GM21447 (cell line): ENCODE measurements around the gene GALNT10.

Experiments
- ATAC-seq: cut with Tn5 transposase; IDR thresholded peaks from one replicate; pipeline ENCODE4 v1.9.1; 2021; ENCODE audit not compliant: unreplicated experiment

The GALNT10 gene

DNA sequence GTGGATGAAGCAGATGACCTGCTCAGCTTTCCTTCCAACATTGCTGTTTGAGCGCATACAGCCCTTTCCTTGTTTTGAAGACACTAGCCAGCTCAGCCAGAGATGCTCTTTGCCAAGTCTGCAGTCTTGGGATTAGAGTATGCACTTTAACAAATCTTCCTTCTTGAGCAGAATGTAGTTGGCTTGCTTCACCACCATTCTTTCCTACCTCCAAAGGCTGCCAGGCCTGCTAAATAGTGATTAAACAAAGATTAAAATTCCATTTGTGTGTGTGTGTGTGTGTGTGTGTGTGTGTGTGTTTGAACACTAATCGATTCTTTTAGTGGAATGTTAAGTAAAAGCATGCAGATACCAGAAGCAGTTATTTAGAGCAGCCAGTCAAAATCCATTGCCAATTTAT lies 97.6 kb downstream of the GALNT10 start:
- no peak for ATAC-seq

GRCh38 chr5:154291917-154292316 lies 101.4 kb downstream of the GALNT10 start:
- ATAC-seq, result no peak

DNA sequence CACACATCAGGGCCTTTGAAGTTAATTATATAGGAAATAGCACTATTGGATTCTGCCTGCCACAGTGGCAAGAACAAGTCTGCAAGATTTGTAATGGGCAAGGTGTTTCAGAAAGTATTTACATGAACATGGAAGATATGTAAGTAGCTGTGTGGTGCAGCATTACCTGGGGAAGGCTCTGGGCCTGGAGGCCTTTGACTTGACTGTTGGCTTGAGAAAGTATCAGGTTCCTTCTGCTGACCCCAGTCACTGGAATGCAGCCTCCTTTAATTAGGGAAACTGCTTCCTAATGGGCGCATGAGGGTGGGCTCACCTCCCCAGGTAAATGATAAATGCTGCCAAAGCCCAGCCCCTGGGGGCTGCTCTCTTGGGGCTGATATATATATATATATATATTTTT lies 102.7 kb downstream of the GALNT10 start:
- ATAC-seq, result no peak

GRCh38 chr5:154295551-154295950 lies 105.0 kb downstream of the GALNT10 start:
- ATAC-seq, result no peak

DNA sequence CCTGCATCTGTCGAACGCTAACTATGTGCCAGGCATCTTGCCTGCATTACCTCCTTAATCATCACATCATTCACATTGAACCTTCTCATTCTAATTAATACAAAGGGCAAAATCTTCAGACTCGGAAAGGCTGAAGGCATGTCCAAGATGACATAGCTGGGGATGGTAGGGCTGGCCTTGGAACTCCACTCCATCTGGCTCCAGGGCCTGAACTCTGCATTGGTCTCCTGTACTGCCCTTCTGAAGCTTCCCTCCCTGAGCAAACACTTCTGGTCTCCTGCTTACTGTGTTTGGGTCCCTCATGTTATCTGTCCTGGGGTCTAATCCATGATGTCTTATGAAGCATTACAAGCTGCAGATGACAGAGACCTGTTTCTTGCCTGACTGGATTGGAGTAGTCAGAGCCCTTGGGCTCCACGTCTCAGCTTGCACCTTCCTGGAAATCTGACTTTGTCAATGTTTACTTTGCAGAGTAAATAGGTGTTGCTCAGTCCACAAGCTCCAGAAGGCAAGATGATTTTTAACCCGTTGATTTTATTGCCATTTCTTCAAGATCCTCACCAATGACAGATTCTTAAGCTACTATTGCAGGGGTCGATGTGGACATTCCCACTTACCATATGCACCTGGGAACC lies 106.1 kb downstream of the GALNT10 start:
- no peak for ATAC-seq

GRCh38 chr5:154298065-154298464 lies 107.5 kb downstream of the GALNT10 start:
- ATAC-seq, result no peak

GRCh38 chr5:154300207-154300883 lies 109.8 kb downstream of the GALNT10 start:
- ATAC-seq, result no peak

GRCh38 chr5:154301726-154302125 lies 111.2 kb downstream of the GALNT10 start:
- no peak for ATAC-seq

DNA sequence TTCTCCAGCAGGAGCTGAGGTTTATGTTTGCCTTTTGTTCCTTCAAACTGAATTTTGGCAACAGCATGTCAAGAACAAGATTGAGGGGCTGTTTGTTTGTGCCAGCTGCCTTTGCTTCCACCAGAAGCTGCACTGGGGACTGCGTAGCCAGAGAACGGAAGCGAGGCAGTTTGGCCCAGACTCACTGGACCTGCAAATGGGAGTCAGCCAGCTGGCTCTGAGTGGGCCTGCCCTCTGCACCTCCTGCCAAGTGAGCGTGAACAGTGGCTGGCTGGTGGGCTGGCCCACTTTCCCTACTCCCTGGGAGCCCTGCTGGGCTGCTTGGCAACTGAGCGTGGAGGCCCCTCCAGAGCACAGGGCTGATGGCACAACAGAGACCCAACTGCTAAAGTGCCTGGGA lies 111.6 kb downstream of the GALNT10 start:
- no peak for ATAC-seq

DNA sequence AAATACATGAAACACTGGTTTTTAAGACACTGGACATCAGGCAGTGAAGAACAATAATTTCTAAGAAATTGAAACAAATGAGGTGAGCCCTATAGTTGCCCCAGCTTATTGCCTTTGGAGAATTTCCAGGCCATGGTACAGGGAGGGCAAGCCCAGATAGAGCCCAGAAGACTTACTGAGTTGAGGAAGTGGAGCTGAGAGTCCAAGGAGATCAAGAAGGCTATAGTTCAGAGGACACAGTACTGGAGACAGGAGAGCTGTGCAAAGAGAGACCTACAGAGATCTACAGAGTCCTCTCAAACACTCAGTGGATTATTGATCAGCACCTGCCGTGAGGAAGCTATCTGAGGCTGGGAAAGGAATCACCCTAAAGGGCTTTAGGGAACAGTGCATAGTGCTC lies 112.6 kb downstream of the GALNT10 start:
- ATAC-seq, result no peak

- no peak for ATAC-seq
Observed at GRCh38 chr5:154308443-154309370, 118.2 kb downstream of the GALNT10 start.

- no peak for ATAC-seq
Observed at GRCh38 chr5:154309371-154309745, 118.8 kb downstream of the GALNT10 start.

DNA sequence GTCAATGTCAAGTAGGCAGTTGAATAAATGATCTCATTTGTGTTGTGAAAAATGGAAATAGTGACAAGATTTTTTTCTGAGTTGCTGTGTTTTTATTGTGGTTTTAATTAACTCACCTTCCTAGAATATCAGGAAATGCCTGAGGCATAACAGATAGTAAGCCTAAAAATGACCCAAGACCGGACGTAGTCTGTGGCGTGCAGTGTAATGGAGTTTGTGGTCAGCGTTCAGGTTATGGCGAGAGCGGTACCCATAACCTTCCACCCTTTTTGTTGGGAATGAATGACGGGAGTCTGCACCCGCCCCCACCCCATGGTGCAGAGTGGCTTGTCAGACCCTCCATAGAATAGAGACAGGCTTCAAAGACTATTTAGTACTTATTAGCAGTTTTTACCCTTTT lies 119.3 kb downstream of the GALNT10 start:
- ATAC-seq, result no peak

DNA sequence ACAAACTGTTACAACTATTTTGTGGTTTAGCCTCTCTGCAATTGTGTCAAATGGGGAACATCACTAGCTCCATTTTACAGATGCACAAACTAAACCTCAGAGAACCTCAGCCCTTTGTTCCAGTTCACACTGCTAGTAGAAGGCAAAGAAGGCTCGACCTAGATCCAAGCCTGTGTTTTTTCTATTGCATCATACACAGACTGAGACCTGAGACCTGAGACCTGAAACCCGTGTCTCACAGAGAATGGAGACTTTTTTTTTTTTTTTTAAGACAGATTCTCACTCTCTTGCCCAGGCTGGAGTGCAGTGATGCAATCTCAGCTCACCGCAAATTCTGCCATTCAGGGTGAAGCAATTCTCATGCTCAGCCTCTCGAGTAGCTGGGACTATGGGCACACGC lies 120.8 kb downstream of the GALNT10 start:
- ATAC-seq, result no peak

GRCh38 chr5:154312000-154312399 lies 121.5 kb downstream of the GALNT10 start:
- no peak for ATAC-seq

DNA sequence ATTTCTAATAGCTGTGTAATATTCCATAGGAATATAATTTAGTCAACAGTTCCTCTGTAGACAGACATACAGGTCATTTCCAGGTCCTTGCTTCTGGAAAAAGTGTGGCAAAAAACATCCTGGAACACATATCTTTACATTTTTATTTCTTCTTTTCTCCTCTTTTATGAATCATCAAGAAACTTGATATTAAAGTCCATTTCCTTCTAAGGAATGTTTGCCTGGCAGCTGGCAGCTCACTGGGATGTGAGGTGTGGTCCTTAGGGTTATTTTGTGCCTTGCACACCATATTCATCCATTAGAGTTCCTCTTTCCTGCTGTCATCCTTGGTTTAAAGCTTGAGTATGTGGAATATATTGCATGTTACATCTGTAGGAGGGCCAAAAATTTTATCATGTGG lies 122.0 kb downstream of the GALNT10 start:
- ATAC-seq, result no peak

GRCh38 chr5:154313360-154314017 lies 123.0 kb downstream of the GALNT10 start:
- ATAC-seq, result no peak

DNA sequence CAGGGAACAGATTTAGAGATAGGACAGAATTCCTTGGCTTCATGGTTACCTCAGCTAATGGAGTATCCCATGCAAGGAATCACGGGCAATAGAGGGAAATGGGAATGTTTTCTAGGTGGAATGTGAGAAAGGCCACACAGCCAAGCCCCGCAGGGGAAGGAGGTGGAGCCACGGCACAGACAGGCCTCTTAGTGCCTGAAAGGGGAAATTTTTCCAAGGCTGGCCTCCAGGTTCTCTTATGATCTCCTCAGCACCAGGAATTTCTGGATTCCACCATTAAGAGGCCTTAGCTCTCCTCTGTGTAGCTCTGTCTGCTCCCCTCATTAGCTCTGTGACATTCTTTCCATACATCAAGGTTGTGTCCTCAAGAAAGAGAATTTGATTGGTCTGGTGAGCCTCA lies 124.7 kb downstream of the GALNT10 start:
- ATAC-seq, result no peak

DNA sequence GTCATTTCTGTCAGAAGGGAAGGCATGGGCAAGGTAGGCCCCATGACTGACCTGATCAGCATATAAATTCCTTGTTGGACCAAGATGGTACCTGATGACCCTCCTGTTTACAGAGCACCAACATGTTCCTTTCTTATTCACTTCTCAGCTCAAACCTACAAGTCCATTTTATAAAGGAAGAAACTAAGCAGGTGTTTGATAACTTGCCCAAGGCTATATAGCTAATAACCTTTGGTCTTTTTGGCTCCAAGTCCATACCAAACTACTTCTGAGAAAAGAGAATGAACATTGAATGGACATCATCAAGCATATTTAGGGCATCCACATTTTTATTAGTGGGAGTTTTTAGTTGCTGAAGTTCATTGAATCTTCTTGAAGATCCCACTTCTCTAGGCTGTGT lies 125.2 kb downstream of the GALNT10 start:
- ATAC-seq, result no peak

GRCh38 chr5:154316223-154316935 lies 125.8 kb downstream of the GALNT10 start:
- ATAC-seq, result no peak

DNA sequence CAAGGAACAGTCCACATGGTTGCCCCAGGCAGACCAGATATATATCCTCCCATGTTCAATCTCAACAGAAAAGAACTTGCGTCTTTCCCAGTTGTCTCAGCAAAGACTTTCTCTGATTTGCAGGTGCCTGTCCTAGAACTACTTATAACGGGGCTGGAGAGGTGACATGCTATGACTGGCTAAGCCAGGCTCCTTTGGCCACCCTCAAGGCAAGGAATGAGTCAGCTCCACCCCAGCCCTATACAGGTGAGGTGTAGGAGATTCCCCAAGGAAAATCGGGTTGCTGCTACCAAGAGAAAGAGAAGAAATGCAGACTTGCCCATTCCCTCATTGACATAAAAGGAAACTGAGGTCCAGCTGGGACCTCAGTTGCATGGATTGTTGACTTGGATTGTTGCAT lies 127.4 kb downstream of the GALNT10 start:
- ATAC-seq, result no peak
